Nephron (organoid): ENCODE measurements around the gene KIAA0930.

Experiments
- H3K27ac Mint-ChIP-seq, 3 experiments: 2 replicates each; pipeline ENCODE4 v1.8.0; 2020; ENCODE audit warnings: mixed read lengths in 3 of 3, mild to moderate bottlenecking in 2 of 3, moderate library complexity in 1 of 3
- H3K27me3 Mint-ChIP-seq: 2 replicates; pipeline ENCODE4 v1.8.0; 2021; ENCODE audit warnings: low read depth, mild to moderate bottlenecking, moderate library complexity, mixed read lengths
- H3K36me3 Mint-ChIP-seq: 2 replicates; pipeline ENCODE4 v1.8.0; 2020; ENCODE audit warnings: low read depth, mixed read lengths
- H3K4me1 Mint-ChIP-seq: 2 replicates; pipeline ENCODE4 v1.8.0; 2020; ENCODE audit warnings: mixed read lengths
- H3K4me3 Mint-ChIP-seq, 3 experiments: 2 replicates each; pipeline ENCODE4 v1.8.0; 2020; ENCODE audit warnings: mild to moderate bottlenecking in 3 of 3, mixed read lengths in 3 of 3, moderate library complexity in 2 of 3
- H3K9me3 Mint-ChIP-seq: 2 replicates; pipeline ENCODE4 v1.8.0; 2020; ENCODE audit warnings: mixed read lengths
- TF ChIP-seq, protein P1 (sequence below), 3 experiments: fragments of 200-600 bp; sonication (generic); IDR thresholded peaks; one replicate each; pipeline ENCODE4 v1.5.0; 2021; ENCODE audit warnings: antibody characterized with exemption in 3 of 3; ENCODE audit not compliant: unreplicated experiment in 3 of 3

Gene KIAA0930

DNA sequence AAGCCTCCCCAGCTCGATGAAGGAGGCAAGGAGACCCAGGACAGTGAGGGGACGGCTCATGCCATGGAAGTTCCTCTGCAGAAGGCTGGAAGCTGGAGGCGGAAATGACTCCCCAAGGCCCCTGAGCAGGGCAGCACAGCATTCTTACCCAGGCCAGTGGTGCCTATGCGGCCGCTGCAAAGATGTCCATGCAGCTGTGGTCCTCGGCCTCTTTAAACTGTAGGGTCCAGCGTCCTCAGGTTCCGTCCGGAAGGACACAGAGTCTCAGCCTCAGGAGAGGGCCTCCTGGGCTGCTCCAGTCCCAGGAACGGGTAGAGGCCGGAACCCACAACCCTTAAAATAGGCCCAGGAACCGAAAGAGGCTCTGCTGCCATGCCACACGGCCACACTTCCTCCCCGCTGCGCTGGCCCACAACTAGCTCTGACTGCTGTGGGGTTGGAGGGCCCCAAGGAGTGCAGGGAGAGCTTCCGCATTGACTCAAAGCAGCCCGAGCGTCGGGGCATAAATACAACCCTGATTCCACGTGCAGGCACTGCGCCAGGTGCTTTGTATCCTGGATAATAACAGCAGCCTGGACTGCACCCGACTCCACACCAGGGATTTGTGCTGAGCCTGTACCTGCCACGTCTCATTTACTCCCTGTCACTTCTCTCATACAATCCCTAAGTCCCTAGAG lies 5.5 kb downstream of the KIAA0930 start:
- Mint-ChIP-seq H3K9me3 (no peaks in the 10 kb centered on the region), H3K4me1 (peaks cover 17% of the 10 kb centered on the region), H3K4me3 (no peak overlapping the region), H3K27ac (no peak overlapping the region), H3K36me3 (peaks cover 5% of the 10 kb centered on the region), H3K27me3 (peaks cover 14% of the 10 kb centered on the region)
- TF ChIP-seq, protein P1, sequence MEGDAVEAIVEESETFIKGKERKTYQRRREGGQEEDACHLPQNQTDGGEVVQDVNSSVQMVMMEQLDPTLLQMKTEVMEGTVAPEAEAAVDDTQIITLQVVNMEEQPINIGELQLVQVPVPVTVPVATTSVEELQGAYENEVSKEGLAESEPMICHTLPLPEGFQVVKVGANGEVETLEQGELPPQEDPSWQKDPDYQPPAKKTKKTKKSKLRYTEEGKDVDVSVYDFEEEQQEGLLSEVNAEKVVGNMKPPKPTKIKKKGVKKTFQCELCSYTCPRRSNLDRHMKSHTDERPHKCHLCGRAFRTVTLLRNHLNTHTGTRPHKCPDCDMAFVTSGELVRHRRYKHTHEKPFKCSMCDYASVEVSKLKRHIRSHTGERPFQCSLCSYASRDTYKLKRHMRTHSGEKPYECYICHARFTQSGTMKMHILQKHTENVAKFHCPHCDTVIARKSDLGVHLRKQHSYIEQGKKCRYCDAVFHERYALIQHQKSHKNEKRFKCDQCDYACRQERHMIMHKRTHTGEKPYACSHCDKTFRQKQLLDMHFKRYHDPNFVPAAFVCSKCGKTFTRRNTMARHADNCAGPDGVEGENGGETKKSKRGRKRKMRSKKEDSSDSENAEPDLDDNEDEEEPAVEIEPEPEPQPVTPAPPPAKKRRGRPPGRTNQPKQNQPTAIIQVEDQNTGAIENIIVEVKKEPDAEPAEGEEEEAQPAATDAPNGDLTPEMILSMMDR (IDR thresholded peaks at IDR 0.05; ENCODE audit: unreplicated experiment in 3 of 3): no peak

DNA sequence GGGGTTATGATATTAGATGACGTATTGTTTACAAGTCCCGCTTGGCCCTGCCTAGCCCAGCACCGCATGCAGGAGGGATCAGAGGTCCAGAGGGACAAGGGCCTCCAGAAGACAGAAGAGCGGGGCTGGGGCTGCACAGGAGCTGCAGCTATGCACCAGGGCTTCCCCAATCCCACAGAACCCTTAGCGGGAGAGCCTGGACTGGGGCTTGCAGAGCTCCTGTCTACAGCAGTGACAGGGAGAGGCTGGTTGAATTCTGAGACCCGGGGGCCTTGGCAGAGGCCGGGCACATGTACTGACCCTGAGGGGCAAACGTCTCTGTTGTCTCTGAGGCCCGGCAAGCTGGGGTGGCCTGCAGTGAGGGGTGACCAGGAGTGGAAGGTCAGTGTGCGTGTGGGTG lies 6.9 kb downstream of the KIAA0930 start:
- H3K27ac Mint-ChIP-seq: no peak overlapping the region
- no peaks in the 10 kb centered on the region for H3K9me3 Mint-ChIP-seq
- H3K4me1 Mint-ChIP-seq: peaks cover 8% of the 10 kb centered on the region
- H3K4me3 Mint-ChIP-seq: no peak overlapping the region
- peaks cover 1% of the 10 kb centered on the region for H3K27me3 Mint-ChIP-seq
- TF ChIP-seq, protein P1 (IDR thresholded peaks at IDR 0.05; ENCODE audit: unreplicated experiment in 3 of 3): no peak
- H3K36me3 Mint-ChIP-seq: peaks cover 4% of the 10 kb centered on the region

GRCh38 chr22:45233386-45233785 lies 7.3 kb downstream of the KIAA0930 start:
- Mint-ChIP-seq H3K27me3 (no peaks in the 10 kb centered on the region), H3K4me3 (no peak overlapping the region), H3K27ac (no peak overlapping the region), H3K4me1 (peaks cover 3% of the 10 kb centered on the region), H3K9me3 (no peaks in the 10 kb centered on the region), H3K36me3 (no peaks in the 10 kb centered on the region)
- TF ChIP-seq, protein P1 (IDR thresholded peaks at IDR 0.05; ENCODE audit: unreplicated experiment in 3 of 3): no peak

DNA sequence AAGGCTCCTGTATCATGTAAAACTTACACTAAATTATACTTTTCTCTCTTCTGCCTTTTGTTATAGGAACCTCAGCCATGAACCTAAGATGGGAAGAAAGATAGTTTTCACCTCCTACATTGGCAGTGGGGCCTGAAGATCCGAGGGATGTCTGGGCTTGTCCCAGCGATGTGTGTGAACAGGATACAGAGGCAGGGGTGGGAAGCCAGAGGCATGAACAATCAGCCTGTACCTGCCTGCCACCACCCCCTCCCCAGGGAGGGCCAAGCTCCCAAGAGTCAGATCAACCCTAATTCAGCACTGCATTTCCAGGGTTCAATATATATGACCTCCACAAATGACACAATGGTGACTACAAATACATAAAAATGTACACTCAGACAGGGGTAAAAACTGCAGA lies 9.4 kb downstream of the KIAA0930 start:
- H3K36me3 Mint-ChIP-seq: no peaks in the 10 kb centered on the region
- H3K4me3 Mint-ChIP-seq: no peak overlapping the region
- no peak overlapping the region for H3K27ac Mint-ChIP-seq
- no peaks in the 10 kb centered on the region for H3K9me3 Mint-ChIP-seq
- peaks cover 6% of the 10 kb centered on the region for H3K4me1 Mint-ChIP-seq
- peaks cover 8% of the 10 kb centered on the region for H3K27me3 Mint-ChIP-seq
- TF ChIP-seq, protein P1 (IDR thresholded peaks at IDR 0.05; ENCODE audit: unreplicated experiment in 3 of 3): no peak

DNA sequence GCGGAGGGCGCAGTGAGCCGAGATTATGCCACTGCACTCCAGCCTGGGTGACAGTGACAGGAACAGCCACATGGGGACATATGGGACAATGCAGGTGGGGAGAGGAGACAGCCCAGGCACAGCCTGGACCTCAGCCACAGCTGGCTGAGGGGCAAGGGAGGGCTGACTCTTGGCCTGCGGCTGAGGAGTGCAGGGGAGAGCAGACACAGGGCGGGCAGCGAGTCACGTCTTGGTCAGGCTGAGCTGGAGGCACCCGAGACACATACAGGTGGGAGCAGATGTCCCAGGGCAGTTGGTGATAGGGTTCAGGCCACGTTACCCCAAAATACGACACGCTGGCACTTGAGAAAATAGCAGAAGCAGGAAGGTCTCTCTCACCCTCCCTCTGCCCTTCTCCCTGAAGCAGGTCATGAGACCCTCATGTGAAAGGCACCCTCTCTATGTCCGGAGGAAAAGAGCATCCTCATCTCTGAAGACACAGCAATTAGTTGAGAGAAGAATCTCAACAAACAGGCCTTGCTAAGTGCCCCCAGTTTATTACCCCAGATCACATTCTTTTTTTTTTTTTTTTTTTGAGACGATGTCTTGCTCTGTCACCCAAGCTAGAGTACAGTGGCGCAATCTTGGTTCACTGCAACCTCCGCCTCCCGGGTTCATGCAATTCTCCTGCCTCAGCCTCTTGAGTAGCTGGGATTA lies 10.5 kb downstream of the KIAA0930 start:
- Mint-ChIP-seq H3K9me3 (no peaks in the 10 kb centered on the region), H3K27me3 (peaks cover 11% of the 10 kb centered on the region), H3K36me3 (no peaks in the 10 kb centered on the region), H3K4me1 (peaks cover 7% of the 10 kb centered on the region), H3K27ac (no peak overlapping the region), H3K4me3 (no peak overlapping the region)
- TF ChIP-seq, protein P1 (IDR thresholded peaks at IDR 0.05; ENCODE audit: unreplicated experiment in 3 of 3): no peak

DNA sequence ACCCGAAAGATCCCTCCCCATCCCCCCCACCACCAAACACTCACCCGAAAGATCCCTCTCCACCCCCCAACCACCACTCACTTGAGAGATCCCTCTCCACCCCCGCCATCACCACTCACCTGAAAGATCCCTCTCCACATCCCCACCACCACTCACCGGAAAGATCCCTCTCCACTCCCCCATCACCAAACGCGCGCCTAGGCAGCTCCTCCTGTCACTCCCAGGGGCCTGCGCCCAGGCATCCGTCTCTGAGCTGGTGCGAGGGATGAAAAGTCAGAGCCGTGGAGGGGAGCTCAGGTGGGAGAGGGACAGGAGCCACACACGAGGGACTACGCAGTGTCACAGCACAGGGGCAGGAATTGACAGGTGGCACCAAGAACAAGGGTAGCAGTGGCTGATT lies 11.5 kb downstream of the KIAA0930 start:
- TF ChIP-seq, protein P1 (IDR thresholded peaks at IDR 0.05; ENCODE audit: unreplicated experiment in 3 of 3): no peak
- Mint-ChIP-seq H3K27me3 (peaks cover 11% of the 10 kb centered on the region), H3K4me1 (peaks cover 7% of the 10 kb centered on the region), H3K4me3 (no peak overlapping the region), H3K36me3 (no peaks in the 10 kb centered on the region), H3K9me3 (no peaks in the 10 kb centered on the region), H3K27ac (no peak overlapping the region)
